Activated gamma-delta T cell treated with Interleukin-2 at 50 U/mL for 16 hours (primary cell): Measurements from ENCODE around the gene DDX39B.
A peak's percentile ranks its signal among the peaks of the same experiment; 100 is the strongest.
"Not testable (repeated sequence)": the region's sequence is repeated elsewhere in the genome, so short reads cannot be mapped to it uniquely, and the experiment has no call there.

Source experiments
- DNase-seq: peaks from one replicate; pipeline ENCODE4 v3.0.0-alpha.2; 2020

Gene DDX39B

DNA sequence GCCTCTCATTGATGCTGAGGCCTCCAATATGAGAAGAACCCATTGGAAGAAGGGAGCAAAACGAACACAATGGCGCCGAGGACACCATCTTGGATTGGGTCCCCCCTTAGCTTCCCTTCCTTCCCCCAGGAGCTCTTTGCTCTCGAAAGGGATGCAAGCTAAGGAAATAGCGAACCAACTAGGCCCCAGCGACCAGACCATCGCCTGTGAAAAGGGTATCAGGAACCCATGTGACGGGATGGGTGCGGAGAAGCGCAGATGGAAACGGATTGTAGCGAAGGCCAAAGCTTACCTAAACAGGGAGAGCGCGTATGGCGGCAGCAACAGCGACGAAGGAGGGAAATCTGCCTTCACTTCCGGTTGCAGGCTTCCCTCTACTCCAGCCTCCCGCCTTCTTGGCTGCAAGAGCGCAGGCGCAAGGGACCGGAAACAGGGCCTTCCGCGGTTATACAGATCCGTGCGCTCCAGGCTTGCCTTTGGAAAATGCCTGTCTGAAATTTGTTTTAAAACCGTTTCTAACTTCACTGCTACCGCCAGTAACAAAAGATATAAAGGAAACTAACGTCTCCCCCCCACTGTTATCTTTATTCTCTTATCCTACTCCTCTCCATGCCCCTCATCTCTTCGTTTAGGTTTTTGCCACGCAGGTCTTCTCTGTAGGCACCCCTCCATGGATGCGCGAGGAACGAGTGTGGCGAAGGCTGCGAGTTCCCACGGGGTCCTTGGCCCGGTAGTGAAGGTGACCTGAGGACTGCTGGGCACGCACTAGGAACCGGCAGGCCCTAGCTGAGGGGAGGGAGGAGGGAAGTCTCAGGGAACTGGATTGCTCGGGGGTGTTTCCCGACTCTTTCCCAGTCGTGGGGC is at the start of gene DDX39B:
DDX39B (minus strand) TSS at position 346 of the 864 bp plus-strand sequence. CDS start 1,471 bp downstream, outside the sequence.
- peak; percentile 94 for DNase-seq

DNA sequence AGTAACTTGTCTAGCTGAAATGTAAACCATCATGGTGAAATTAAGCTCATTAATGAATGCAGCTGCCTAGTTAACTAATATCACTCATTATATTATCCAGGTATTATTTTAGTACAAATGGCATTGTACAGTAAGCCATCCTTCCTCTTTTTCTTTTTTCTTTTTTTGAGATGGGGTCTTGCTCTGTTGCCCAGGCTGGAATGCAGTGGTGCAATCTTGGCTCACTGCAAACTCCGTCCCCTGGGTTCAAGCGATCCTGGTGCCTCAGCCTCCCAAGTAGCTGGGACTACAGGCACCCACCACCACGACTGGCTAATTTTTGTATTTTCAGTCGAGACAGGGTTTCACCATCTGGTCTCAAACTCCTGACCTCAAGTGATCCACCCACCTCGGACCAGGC is 48.9 kb upstream of the DDX39B start:
- not testable (repeated sequence) for DNase-seq

DNA sequence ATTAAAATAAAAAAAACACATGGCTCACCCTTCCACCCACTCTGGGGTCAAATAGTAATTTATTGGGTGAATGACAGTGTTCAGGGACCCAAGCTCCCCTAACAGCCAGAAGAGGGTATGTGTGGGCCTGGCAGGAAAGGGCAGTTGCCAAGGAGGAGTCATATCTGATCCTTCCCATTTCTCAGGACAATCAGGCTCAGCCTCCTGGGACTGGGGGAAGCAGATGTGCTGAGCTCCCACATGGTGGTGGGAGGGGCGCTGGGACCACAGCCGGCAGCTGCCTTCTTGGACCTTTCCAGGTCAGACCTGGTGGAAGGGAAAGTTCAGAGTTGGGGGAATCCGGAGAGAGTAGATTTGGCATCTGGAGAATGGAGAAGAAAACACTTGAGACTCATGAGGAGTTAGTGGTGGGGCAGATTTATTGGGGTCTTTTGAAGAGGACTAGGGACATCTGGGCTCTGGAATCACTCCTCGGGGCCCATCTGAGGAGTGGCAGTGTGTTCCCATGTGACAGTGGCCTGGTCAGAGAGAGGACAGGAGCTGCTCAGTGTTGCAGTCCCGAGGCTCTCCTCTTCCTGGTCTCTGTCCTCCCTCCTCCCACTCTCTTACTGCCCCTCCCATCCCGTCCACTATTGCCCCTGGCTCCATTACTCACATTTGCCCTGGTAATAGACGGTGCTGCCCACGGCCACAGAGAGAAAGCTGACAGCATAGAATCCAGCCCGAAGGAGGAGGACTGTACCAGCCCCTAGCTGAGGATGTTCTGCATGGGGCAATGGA is 47.3 kb upstream of the DDX39B start:
- DNase-seq = no peak

DNA sequence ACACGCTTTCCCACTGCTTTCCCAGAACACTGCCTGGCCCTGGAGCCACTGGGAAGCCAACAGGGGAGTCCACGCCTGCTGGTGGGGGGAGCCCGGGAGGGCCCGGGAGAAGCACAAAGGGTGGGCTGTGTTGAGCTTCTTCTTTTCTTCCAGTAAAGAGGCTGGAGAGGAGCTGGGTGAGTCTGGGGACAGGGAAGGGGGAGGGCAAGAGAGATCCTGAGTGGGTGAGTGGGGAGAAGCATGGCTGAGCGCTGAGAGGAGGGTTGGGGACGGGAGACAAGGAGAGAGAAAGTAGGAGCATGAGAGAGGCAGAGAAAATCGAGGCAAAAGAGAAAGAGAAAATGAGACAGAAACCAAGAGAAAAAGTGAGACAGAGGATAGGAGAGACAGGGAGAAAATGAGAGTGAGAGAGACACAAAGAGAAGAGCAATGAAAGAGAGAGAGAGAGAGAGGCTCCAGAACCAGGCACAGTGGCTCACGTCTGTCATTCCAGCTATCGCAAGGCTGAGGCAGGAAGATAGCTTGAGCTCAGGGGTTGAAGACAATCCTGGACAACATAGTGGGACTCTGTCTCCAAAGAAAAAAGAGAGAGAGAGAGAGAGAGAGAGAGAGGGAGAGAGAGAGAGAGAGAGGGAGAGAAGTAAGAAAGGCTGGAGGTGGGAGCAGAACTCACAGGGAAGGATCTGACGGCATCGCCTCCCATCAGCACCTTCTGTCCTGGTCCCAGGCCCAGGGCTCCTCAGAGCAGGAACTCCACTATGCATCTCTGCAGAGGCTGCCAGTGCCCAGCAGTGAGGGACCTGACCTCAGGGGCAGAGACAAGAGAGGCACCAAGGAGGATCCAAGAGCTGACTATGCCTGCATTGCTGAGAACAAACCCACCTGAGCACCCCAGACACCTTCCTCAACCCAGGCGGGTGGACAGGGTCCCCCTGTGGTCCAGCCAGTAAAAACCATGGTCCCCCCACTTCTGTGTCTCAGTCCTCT is 46.3 kb upstream of the DDX39B start:
- no peak for DNase-seq

DNA sequence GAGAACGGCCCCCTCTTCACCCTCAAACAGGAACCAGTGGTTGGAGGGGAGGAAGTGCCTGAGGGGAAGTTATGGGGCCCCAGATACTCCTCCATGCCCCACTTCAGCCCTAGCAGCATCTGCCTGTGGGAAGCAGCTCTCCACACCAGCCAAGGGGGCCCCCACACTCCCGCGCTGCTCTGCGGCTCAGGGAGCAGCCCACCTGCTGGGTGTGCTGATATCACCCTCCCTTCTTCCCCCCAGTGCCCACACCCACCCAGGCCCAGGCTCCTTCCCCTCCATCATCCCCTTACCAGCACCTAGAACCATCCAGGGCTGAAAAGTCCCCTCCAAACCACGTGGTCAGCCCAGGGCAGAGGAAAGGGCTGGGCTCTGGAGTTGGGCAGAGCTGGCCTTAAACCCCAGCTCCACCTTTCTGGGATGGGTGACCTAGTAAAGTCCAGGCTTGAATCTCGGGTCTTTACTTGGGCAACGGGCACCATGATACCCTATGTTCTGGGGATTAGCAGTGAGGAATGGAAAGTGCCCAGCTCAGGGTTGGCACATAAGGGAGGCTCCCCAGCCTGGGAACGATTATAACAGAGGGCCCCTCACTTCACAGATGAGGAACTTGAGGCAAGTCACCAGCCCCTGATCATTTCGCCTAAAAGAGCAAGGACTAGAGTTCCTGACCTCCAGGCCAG is 44.9 kb upstream of the DDX39B start:
- DNase-seq = peak; percentile 43

DNA sequence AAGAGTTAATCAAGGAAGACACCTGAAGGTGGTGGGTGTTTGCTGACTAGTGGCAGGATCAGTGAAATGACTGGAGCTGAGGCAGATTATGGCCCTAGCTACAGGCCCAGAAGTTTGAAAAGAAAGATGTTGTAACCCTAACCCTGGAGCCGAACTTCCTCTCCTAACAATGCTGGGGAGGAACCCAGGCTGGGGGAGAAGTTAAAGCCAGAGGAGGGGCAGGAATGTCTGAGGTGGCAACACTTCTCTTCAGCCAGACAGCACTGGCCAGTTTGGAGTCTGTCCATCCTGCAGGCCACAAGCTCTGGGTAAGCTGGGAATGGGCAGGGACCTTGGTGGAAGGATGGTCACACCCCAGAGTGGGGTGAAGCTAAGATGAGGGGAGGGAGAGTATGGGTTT is 44.2 kb upstream of the DDX39B start, which contains the start of gene LST1:
LST1 (plus strand) TSS at position 270 of the 400 bp plus-strand sequence. CDS start 1,023 bp downstream, outside the sequence.
- no peak for DNase-seq

DNA sequence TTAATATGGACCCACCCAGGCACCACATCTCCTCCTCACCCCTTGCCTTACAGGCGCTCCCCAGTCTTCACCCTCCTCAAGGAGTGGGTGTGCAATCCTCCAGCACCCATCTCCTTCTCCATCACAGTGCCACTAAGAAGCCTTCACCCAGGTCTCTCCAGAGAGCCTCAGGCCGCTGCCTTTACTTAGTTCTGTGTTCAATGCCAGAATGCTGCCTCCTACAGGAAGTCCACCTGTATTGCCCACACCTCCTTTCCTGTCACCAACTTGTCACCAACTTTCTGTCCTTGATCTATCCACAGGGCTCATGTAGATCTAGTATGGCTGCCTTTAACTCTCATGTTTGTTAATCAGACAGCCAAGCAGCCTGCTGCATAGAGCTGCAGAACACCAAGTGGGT is 43.7 kb upstream of the DDX39B start:
- DNase-seq = no peak

DNA sequence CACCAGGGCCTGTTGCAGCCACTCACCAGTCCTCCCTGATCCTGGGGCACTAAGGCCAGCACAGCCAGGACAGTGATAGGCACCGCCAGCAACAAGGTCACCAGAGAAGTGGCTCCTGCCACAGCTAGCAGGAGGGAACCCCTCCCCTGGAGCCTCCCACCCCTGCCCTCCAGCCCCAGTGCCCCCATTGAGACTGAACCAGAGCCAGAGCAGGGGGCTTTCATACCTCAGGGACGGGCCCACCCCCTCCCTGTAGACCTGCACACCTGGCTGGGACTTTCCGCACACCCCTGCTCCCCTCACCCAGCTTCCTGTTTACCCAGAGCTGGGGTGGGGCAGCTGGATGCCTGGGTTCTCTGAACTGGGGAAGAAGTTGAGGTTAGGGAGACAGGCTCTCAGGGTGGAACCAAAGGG is 40.4 kb upstream of the DDX39B start, which contains the start of gene LTB:
LTB (minus strand) TSS at position 195 of the 414 bp plus-strand sequence; CDS start at position 188, 7 bp downstream.
- peak; percentile 77 for DNase-seq

DNA sequence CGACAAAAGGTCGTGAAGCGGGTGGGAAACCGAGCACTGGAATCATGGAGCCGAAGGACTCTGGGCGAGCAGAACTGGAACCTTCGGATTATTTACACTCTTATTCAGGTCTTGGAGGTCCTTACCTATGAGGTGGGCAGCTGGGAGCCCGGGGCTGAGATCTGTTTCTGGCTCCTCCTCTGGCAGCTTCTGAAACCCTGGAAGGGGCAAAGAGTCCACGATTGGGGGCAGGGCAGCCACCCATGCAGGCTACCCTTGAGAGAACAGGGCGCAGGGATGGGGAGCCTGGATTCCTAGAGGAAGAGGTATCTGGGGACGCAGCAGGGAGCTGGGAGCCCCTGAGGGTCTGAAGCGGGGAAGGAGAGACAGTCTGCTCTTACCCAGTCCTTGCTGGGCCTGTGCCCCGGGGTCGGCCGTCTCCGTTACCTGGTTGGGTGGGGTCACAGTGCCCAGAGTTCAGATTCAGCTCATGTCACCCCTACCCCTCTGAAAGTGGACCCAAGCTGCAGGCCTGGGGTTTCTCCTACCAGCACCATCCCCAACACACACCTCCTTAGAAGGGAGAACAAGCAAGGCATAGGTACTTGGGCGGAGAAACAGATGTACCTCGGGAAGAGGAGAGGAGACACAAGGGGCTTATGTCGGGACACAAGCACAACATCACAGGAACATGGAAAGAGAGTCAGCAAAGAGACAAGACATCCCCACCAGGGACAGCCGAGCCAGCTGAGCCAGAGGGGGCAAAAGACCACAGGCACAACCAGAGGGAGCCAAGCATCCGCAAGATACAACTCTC is 39.8 kb upstream of the DDX39B start:
- DNase-seq = no peak

DNA sequence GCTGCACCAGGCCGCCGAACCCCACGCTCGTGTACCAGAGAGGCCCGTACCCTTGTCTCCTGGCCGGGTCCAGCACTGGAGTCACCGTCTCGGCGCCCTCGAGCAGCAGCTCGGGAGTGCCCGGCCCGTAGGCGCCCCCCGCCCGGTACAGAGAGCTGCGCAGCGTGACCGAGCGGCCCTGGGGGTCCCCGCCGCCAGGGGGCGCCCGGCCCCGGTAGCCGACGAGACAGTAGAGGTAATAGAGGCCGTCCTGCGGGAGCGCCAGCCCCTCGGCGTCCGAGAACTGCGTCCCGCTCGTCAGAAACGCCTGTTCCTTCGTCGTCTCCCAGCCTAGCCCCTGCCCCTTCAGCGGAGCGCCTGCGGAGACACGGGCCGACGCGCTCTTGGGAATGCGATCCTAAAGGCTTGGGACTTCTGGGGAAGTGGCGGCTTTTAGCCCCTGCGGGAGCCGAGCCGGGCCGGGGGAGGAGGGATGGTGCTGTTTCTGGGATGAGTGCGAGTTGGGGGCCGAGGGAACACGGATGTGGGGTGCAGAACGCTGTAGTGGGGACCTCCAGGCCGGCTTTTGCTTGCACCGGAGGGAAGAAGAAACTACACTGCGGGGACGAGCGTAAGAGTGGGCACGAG is 39.1 kb upstream of the DDX39B start:
- DNase-seq = peak; percentile 93

DNA sequence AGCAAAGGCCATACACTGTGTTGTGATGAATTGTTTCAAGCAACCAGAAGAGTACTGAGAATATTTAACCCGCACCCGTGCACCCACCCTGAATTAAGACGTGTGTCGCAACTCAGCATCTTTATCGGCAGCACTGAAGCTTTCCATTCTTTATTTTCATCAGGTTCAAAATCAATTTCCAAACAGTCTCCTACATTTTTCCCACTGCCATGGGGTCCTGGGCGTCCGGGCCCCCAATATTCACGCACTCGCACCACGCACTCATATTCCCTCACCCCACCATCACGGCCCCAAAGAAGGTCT is 38.6 kb upstream of the DDX39B start:
- no peak for DNase-seq

DNA sequence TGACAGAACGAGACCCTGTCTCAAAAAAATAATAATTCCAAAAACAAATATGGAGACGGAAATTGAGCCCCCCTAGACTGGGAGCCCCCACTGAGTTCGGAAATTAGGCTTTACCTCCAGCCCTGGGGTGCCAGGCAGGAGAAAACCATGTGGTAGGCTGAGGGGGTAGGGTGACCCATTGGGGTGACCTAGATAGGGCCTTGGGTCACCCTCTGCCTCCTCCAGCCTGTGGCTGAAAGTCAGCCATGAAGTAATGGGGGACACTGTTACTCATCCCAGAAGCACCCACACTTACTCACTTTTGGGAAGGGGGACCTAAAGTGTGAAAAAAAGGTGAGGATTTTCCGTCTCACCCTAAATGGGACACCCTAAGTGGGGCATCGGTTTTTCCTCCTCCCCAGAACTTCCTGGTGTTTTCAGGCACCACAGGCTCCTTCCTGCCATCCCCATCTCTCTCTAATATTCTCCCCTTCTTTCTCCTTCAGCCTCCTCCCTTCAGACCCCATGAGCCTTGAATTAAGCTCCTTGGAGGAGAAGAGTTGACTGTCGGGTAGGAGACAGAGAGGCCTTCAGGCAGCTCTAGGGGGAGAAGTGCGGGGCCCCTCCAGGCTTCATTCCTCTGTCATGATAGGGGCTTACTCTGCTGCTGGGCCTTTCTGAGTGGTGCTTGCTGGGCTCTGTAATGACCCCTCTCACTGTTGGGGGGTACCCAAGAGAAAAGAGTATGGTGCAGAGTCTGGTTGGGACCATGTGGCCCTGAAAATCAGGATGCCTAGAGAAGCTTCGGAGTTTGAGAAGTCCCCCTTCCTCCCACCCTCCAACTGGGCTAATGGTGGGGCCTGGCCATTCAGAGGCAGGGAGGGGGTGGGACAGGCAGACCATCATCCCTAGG is 38.0 kb upstream of the DDX39B start:
- DNase-seq = no peak

DNA sequence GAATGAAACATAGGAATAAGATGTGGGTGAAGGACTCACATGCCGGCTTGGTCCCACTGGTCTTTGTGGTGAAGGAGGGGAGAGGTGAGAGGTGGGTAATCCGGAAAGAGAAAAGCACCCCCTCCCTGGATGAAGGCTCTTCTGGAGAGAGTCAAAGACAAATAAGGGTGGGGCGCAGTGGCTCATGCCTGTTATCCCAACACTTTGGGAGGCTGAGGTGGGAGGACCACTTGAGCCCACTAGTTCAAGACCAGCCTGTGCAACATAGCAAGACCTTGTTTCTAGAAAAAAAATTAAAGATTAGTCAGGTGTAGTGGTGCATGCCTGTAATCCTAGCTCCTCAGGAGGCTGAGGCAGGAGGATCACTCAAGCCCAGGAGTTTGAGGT is 37.3 kb upstream of the DDX39B start:
- DNase-seq = no peak

DNA sequence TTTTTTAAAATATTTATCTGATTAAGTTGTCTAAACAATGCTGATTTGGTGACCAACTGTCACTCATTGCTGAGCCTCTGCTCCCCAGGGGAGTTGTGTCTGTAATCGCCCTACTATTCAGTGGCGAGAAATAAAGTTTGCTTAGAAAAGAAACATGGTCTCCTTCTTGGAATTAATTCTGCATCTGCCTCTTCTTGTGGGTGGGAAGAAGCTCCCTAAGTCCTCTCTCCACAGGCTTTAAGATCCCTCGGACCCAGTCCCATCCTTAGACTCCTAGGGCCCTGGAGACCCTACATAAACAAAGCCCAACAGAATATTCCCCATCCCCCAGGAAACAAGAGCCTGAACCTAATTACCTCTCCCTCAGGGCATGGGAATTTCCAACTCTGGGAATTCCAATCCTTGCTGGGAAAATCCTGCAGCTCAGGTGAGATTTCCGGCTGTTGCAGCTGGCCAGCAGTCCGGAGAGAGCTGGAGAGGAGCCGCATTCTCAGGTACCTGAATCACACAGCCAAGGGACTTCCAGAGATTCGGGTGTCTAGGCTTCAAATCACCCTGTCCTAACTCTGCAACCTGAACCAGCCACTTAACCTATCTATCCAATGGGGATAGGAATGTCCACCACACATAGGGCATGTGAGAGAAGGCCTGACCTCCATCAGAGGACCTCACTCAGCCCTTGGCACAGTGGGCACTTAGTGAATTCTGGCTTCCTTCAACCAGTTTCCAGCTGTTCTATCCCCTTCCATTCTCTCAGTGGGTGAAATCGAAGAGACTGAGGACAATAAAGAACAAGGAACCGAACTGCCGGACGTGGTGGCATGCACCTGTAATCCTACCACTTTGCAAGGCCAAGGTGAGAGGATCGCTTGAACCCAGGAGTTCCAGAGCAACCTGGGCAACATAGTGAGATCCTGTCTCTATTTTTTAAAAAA is 36.6 kb upstream of the DDX39B start:
- no peak for DNase-seq

DNA sequence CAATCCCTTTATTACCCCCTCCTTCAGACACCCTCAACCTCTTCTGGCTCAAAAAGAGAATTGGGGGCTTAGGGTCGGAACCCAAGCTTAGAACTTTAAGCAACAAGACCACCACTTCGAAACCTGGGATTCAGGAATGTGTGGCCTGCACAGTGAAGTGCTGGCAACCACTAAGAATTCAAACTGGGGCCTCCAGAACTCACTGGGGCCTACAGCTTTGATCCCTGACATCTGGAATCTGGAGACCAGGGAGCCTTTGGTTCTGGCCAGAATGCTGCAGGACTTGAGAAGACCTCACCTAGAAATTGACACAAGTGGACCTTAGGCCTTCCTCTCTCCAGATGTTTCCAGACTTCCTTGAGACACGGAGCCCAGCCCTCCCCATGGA is 35.8 kb upstream of the DDX39B start:
- DNase-seq = no peak

DNA sequence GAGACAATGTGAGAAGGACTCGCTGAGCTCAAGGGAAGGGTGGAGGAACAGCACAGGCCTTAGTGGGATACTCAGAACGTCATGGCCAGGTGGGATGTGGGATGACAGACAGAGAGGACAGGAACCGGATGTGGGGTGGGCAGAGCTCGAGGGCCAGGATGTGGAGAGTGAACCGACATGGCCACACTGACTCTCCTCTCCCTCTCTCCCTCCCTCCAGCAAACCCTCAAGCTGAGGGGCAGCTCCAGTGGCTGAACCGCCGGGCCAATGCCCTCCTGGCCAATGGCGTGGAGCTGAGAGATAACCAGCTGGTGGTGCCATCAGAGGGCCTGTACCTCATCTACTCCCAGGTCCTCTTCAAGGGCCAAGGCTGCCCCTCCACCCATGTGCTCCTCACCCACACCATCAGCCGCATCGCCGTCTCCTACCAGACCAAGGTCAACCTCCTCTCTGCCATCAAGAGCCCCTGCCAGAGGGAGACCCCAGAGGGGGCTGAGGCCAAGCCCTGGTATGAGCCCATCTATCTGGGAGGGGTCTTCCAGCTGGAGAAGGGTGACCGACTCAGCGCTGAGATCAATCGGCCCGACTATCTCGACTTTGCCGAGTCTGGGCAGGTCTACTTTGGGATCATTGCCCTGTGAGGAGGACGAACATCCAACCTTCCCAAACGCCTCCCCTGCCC is 35.2 kb upstream of the DDX39B start:
- DNase-seq = peak; percentile 48

DNA sequence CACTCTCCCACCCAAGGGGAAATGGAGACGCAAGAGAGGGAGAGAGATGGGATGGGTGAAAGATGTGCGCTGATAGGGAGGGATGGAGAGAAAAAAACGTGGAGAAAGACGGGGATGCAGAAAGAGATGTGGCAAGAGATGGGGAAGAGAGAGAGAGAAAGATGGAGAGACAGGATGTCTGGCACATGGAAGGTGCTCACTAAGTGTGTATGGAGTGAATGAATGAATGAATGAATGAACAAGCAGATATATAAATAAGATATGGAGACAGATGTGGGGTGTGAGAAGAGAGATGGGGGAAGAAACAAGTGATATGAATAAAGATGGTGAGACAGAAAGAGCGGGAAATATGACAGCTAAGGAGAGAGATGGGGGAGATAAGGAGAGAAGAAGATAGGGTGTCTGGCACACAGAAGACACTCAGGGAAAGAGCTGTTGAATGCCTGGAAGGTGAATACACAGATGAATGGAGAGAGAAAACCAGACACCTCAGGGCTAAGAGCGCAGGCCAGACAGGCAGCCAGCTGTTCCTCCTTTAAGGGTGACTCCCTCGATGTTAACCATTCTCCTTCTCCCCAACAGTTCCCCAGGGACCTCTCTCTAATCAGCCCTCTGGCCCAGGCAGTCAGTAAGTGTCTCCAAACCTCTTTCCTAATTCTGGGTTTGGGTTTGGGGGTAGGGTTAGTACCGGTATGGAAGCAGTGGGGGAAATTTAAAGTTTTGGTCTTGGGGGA is 34.3 kb upstream of the DDX39B start:
- no peak for DNase-seq
